IMR-90 (cell line): ENCODE data around the gene FDXR.

Experiments
- CTCF ChIP-seq: conservative IDR thresholded peaks from 2 replicates; pipeline ENCODE4 v1.5.1; 2012; ENCODE audit warnings: mild to moderate bottlenecking, low read depth, low read length, improper control_type of control experiment
- POLR2A ChIP-seq: IDR thresholded peaks from 2 replicates; pipeline ENCODE4 v1.6.1; 2012; ENCODE audit warnings: mild to moderate bottlenecking, low read depth, low read length

GRCh38 chr17:74824961-74825627 is 47.7 kb downstream of the FDXR start:
- TF ChIP-seq POLR2A (no peak), CTCF (no peak)
